ENCODE data around the gene ADK.
"Not testable (repeated sequence)": the region's sequence is repeated elsewhere in the genome, so short reads cannot be mapped to it uniquely, and the experiment has no call there.

Gene ADK

DNA sequence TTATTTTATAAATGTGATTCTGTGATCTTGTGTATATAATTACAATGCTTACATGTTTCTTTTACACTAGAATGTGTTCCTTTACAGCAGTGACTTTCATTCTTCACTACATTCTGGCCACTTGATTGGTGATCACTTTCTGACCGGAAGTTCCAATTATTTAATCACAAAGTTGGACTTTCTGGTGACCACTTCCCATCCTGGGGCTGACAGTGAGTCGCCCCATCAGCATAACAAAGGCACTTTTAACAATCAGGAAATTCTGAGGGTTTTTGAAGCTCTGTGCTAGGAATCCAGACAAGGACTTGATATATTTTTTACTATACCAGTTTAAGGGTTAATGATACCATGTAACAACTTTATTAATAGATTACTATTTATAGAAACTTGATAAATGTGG, 393.1 kb downstream of the ADK start:
- no peak for DNase-seq (ENCODE audit: low read depth in 2 of 2)

DNA sequence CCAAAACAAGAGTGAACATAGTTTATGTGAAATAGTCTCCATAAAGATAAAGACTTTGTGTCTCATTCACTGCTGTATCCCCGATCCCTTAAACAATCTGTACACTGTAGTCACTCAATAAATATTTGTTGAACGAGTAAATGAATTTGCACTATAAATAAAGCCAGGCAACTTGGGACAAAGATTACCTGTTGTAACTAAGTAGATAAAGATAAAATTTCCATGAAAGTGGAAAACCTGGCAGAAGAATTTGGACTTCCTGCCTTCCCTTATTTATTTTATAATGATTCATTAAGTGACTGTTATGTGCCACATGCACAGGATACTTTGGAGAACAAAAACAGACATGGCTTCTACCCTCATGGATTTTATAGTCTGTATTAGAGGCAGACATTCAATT, 397.7 kb downstream of the ADK start:
- no peak for DNase-seq (ENCODE audit: low read depth in 2 of 2)

- no peak for DNase-seq (ENCODE audit: low read depth in 2 of 2)
Measured at GRCh38 chr10:74556072-74556705, 405.2 kb downstream of the ADK start.

DNA sequence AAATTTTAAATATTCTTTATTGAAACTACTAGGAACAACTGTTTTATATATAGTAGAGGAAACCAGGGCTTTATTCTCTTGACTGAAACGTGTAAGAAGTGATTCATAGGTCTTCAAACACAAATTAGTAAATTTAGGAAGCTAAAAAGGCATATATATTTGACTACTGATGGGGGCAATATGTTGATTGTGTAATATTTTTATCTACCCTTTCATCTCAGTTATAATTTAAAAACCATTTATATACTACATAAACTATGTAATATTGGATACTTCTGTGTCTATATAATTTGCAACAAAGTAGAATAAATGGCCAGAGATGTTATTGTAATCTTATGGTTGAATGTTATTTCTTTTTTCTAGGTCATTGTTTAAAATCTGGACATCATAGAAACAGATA, 406.1 kb downstream of the ADK start:
- DNase-seq (ENCODE audit: low read depth in 2 of 2): no peak

- no peak for DNase-seq (ENCODE audit: low read depth in 2 of 2)
Measured at GRCh38 chr10:74558403-74558802, 407.4 kb downstream of the ADK start.

DNA sequence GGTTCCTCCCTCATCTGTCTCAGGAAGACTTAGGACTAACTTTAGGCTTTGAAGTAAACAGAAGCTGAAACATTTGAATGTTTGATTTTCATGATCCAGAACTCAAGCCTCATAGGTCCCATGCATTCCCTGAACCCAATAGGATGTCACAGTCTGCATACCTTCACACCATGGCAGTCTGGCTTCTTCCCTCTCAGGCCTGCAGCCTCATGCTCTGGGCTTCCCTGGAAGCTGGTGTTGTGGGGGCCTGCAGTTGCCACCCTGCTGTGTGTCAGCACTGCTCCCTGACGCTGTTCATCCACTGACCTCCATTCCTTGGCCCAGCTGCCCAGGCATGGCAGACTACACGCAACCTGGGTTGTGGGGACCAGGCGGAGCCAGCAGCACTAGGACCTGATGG, 407.9 kb downstream of the ADK start:
- DNase-seq (ENCODE audit: low read depth in 2 of 2): no peak

DNA sequence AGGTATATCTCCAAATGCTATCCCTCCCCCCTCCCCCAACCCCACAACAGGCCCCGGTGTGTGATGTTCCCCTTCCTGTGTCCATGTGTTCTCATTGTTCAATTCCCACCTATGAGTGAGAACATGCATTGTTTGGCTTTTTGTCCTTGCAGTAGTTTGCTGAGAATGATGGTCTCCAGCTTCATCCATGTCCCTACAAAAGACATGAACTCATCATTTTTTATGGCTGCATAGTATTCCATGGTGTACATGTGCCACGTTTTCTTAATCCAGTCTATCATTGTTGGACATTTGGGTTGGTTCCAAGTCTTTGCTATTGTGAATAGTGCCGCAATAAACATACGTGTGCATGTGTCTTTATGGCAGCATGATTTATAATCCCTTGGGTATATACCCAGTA, 417.9 kb downstream of the ADK start:
- DNase-seq (ENCODE audit: low read depth in 2 of 2): not testable (repeated sequence)

- DNase-seq (ENCODE audit: low read depth in 2 of 2): not testable (repeated sequence)
Measured at GRCh38 chr10:74573497-74573896, 422.5 kb downstream of the ADK start.

- DNase-seq (ENCODE audit: low read depth in 2 of 2): no peak
Measured at GRCh38 chr10:74575191-74575720, 424.2 kb downstream of the ADK start.

DNA sequence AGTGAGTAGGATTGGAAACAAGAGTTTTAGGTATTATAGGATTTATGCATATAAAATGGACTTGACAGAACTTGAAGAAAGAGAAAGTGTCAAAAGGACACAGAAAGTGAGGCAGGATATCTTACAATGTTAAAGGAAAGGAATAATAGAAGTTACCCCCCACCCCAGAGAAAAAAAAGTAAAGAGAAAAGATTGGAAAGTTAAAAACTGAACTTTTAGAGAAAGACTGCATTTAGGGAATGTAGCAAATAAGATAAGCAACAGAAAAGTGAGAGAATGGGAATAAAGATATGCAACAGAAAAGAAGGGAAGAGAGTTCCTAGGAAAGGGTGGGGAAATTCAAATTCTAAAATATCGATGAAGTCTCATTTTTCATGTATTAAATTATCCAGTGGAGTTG, 424.9 kb downstream of the ADK start:
- no peak for DNase-seq (ENCODE audit: low read depth in 2 of 2)

DNA sequence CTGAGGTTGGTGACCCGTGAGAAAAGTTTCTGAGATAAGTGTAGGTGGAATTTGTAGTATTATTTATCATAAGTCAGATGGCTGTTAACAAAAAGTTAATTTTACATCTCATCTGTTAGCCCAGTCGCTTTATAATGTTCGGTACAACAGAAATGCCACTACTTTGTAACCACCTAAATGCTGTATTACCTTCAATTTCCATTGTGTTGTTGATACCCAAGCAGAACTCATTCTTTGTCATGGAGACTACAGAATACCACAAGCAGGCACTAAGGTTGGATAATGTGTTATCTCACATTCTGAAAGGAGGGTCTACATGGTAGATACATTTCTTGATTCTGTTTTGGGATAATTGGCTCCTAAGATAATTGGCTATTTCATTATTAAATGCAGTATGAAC, 425.6 kb downstream of the ADK start:
- DNase-seq (ENCODE audit: low read depth in 2 of 2): no peak

DNA sequence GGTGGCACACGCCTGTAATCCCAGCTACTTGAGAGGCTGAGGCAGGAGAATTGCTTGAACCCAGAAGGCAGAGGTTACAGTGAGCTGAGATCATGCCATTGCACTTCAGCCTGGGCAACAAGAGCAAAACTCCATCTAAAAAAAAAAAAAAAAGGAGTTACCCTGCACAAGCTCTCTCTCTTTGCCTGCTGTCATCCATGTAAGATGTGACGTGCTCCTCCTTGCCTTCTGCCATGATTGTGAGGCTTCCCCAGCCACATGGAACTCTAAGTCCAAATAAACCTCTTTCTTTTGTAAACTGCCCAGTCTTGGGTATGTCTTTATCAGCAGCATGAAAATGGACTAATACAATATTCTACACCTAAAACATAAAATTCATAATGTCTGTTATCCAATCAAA, 429.4 kb downstream of the ADK start:
- not testable (repeated sequence) for DNase-seq (ENCODE audit: low read depth in 2 of 2)

GRCh38 chr10:74582566-74582965, 431.5 kb downstream of the ADK start:
- DNase-seq (ENCODE audit: low read depth in 2 of 2): no peak

DNA sequence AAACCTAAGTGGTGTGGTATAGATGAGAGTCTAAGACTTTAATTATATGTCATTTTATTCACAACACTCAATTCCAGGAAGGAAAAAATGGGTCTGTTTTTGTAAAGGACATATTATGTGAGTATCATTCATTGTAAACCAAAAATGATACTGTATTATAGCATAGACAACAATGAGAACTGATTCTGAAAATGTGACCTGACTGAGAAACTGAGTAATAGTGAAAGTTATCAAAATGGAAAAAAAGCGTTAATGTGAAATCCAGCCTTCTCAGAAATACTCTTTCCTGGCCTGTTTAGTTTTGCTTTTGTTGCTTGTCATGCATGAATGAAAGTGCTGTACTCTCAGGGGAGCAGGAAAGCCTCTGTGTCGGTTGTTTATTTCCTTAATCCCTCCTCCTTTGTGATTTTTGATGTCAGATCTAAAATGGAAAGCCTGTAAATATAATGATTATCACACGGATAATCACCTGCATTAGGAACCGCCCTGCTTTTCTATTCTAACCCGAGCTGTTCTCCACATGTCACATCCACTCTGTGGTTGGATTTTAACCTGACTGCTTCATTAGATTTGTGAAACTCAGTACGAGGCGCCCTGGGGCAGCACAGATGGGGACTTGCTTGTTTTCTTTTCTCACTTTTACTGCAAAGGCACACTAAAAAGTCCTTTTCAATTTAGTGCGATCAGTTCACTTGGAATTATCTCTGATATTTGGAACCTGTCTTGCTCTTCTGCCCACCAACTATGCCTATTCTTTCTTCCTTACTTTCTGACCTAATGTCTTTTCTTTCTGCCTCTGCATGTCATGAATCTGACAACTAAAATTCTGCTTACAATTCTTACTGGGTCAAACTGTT, 434.4 kb downstream of the ADK start:
- DNase-seq (ENCODE audit: low read depth in 2 of 2): peak; percentile 15 to 46

DNA sequence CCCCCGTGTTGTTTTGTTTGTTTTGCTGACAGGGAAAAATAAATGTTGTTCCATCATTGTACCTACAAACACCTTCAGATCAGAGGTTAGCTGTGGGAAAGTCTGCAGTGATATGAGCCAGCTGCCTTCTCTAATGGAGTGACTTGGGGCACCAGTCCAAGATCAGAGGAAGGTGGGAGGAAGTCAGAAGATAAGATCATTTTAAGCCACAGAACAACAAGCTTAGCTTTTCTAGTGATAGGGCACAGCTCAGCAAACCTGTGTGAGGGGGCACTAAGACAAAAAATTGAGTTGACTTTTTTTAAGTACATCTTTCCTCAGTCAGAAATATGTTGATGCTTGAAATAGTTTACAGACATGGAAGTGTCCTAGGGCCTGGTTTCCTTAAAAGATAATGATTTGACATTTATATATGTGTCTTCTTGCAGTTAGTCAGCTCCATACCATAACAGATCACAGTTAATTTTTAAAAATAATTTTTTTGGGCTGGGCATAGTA, 435.1 kb downstream of the ADK start:
- DNase-seq (ENCODE audit: low read depth in 2 of 2): peak; percentile 4 to 14

DNA sequence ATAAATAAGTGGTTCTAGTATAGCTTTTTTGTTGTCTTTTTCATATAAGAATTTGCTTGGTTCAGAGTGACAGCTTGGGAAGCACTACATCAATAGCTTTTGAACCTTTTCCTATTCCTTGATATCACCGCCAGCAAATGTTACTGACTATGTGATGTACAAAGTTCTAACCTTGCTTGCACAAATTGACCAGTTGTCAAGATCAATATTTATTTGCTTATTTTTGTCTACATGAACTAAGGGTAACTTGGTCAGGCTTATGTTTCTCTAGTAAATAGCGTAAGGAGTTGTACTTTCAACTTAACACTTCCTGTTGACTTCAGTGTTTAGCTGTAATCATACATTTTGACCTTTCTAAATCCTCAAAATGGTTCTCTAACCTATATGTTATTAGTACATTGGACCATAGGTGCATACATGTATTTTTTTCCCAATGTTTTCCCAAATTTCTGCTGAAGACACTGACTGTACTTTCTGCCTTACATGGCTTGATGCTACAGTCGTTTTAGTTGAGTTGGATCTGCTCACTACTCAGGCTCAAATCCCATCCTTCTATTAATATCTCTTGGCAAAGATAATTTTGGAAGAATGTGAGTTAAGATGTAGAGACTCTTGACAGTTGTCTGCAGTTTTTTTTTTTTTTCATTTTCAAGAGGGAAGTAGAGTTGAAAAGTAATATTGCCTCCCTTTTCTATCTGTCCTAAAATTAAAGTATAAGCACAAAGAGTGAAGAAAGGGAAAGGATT, 436.3 kb downstream of the ADK start:
- no peak for DNase-seq (ENCODE audit: low read depth in 2 of 2)

DNA sequence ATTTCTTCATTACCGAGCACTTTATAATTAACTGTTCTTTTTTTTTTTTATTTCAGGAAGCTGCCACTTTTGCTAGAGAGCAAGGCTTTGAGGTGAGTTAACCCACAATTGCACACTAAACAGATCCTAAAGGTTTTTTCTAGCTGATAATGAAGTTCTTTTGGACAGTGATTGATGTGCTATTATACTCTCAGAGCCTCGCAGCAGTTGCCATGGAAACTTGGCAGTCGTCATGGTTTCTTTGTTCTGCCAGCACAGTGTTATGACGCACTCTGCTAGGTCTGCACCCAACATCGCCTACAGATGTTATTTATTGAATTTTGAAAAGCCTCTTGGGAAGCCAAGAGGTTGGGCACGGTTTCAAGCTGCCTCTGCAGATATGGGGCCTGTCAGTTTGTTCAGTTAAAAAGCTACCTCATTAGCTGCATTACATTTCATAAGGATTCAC, 438.2 kb downstream of the ADK start:
- peak; percentile 61 to 77 for DNase-seq (ENCODE audit: low read depth in 2 of 2)

- no peak for DNase-seq (ENCODE audit: low read depth in 2 of 2)
Measured at GRCh38 chr10:74589851-74590250, 438.8 kb downstream of the ADK start.

GRCh38 chr10:74593470-74593869, 442.4 kb downstream of the ADK start:
- DNase-seq (ENCODE audit: low read depth in 2 of 2): no peak

- no peak for DNase-seq (ENCODE audit: low read depth in 2 of 2)
Measured at GRCh38 chr10:74596713-74597112, 445.7 kb downstream of the ADK start.

DNA sequence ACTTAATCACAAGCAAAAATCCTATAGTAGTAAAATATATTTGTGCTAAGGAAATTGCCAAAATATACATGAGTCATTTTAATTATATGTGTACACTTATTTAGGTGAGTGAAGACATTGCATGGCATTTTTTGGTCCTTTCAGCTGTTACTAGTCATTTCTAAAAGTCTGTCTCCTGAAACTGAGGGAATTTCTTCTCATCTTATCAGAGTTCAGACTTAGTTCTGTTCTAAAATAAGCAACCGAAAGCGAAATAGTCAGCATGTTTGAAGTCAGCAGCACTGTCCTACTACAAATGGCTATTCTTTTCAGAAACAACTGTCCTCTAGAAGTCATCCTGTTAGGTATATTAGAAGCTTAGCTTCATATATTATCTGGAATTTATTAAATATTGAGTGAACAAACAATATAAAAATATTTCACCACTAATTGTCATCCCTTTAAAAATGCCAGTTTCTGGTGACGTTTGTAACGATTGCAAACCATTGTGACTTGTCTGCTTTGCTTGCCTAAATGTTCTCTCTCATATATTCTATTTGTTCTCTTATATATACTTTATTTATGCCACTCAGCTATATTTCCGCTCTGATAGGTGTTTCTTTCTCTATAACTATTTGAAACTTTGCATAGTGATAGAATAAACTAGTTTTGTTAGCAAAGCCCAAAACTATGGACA, 448.0 kb downstream of the ADK start:
- DNase-seq (ENCODE audit: low read depth in 2 of 2): no peak

DNA sequence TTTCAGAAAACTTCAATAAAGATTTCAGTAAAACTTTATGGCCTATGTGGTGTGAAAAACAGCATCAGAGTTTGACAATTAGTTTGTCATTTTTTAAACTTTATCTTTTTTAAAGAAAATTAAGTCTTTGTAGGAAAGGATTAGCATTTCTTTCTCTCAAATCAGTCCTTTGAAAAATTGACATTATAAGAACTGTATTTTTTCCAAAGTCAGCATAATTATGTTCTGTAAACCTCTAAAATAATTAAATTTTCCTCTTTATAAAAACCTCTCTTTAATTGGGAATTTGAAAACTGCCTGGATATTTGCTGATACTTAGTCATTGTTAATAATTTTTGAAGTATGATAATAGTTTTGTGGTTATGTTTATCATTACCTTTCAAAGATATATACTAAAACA, 448.7 kb downstream of the ADK start:
- DNase-seq (ENCODE audit: low read depth in 2 of 2): no peak

All from stimulated activated CD4-positive, alpha-beta T cell treated with anti-CD3 and anti-CD28 coated beads, Interleukin-4, amount 100 ng/mL, for 48 hours (primary cell).